ENCODE data around the gene PRKCB.
"Not testable (repeated sequence)": the region's sequence is repeated elsewhere in the genome, so short reads cannot be mapped to it uniquely, and the experiment has no call there.

The PRKCB gene

DNA sequence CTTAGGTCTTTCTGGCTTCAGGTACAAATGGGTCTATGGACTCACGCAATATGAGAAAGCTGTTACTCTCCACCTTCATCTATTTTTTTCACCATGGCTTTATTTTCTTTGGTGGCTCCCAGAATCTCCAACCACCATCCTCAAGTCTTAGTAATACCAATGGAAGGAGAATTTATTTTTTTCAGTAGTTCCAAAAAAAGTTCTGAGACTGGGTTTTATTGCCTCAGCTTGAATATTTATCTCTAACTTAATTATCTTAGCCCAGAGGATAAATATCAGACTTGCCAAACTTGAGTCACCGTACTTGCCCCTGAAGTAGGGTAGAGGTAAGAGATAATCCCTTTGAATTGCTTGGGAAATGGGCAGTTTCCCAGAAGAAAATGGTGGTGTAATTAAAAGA lies 397.2 kb downstream of the PRKCB start:
- H3K9me2 ChIP-seq (replicated peaks; ENCODE audit: control insufficient read depth, low read length), result no peaks in the 10 kb centered on the region
- no peaks in the 10 kb centered on the region; the same call in 1 of the 2 replicates for H3K27me3 ChIP-seq (ENCODE audit: control insufficient read depth, low read length)
- no peaks in the 10 kb centered on the region for H3K9me3 ChIP-seq (ENCODE audit: control insufficient read depth, insufficient read depth, low read length)
- no peak overlapping the region for H3K27ac ChIP-seq (ENCODE audit: low read depth, low read length)
- no peak overlapping the region for H3K4me2 ChIP-seq (ENCODE audit: low read length)
- no peak for TF ChIP-seq CTCF (IDR thresholded peaks at IDR 0.05; ENCODE audit: low read depth, low read length, poor library complexity, severe bottlenecking)
- TF ChIP-seq EZH2phosphoT487 (IDR thresholded peaks at IDR 0.05; ENCODE audit: borderline replicate concordance, low read length), result no peak
- H3K4me1 ChIP-seq (ENCODE audit: control insufficient read depth, low read length), result no peaks in the 10 kb centered on the region
- H3F3A ChIP-seq (ENCODE audit: control insufficient read depth, insufficient read depth), result no peaks in the 10 kb centered on the region
- no peaks in the 10 kb centered on the region for H3K79me2 ChIP-seq (ENCODE audit: control insufficient read depth, low read length)
- H3K36me3 ChIP-seq (ENCODE audit: control insufficient read depth, low read length), result no peaks in the 10 kb centered on the region
- no peak overlapping the region for H3K4me3 ChIP-seq (ENCODE audit: low read length)
- no peaks in the 10 kb centered on the region for H4K20me1 ChIP-seq (ENCODE audit: control insufficient read depth, insufficient read depth, low read depth, low read length)

DNA sequence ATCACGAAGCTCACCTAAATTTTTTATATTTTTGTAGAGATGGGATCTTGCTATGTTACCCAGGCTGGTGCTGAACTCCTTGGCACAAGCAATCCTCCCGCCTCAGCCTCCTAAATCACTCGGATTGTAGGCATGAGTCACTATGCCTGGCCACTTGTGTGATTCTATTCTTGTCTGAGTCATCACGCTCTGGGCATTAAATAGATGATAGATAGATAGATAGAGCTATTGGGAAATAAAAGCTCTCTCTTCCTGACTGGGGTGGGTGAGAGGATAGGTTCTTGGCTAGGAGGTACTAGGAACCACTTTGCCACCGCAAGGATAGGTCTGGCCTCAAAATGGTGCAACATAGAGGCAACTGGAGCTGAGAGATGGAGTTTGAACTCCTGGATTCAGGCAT lies 399.0 kb downstream of the PRKCB start:
- no peaks in the 10 kb centered on the region for H3K9me3 ChIP-seq (ENCODE audit: control insufficient read depth, insufficient read depth, low read length)
- H3F3A ChIP-seq (ENCODE audit: control insufficient read depth, insufficient read depth), result no peaks in the 10 kb centered on the region
- no peaks in the 10 kb centered on the region for H3K79me2 ChIP-seq (ENCODE audit: control insufficient read depth, low read length)
- H3K9me2 ChIP-seq (replicated peaks; ENCODE audit: control insufficient read depth, low read length), result no peaks in the 10 kb centered on the region
- H3K36me3 ChIP-seq (ENCODE audit: control insufficient read depth, low read length), result no peaks in the 10 kb centered on the region
- no peaks in the 10 kb centered on the region for H4K20me1 ChIP-seq (ENCODE audit: control insufficient read depth, insufficient read depth, low read depth, low read length)
- H3K27ac ChIP-seq (ENCODE audit: low read depth, low read length), result no peak overlapping the region
- no peaks in the 10 kb centered on the region for H3K4me1 ChIP-seq (ENCODE audit: control insufficient read depth, low read length)
- TF ChIP-seq CTCF (IDR thresholded peaks at IDR 0.05; ENCODE audit: low read depth, low read length, poor library complexity, severe bottlenecking) (no peak), EZH2phosphoT487 (IDR thresholded peaks at IDR 0.05; ENCODE audit: borderline replicate concordance, low read length) (no peak)
- H3K4me3 ChIP-seq (ENCODE audit: low read length), result no peak overlapping the region
- no peaks in the 10 kb centered on the region; the same call in 1 of the 2 replicates for H3K27me3 ChIP-seq (ENCODE audit: control insufficient read depth, low read length)
- H3K4me2 ChIP-seq (ENCODE audit: low read length), result no peak overlapping the region

GRCh38 chr16:24235806-24236205 lies 400.0 kb downstream of the PRKCB start:
- no peaks in the 10 kb centered on the region for H3K9me2 ChIP-seq (replicated peaks; ENCODE audit: control insufficient read depth, low read length)
- no peak for TF ChIP-seq EZH2phosphoT487 (IDR thresholded peaks at IDR 0.05; ENCODE audit: borderline replicate concordance, low read length)
- no peak for TF ChIP-seq CTCF (IDR thresholded peaks at IDR 0.05; ENCODE audit: low read depth, low read length, poor library complexity, severe bottlenecking)
- H3K4me2 ChIP-seq (ENCODE audit: low read length), result no peak overlapping the region
- H4K20me1 ChIP-seq (ENCODE audit: control insufficient read depth, insufficient read depth, low read depth, low read length), result no peaks in the 10 kb centered on the region
- H3K9me3 ChIP-seq (ENCODE audit: control insufficient read depth, insufficient read depth, low read length), result no peaks in the 10 kb centered on the region
- H3K27me3 ChIP-seq (ENCODE audit: control insufficient read depth, low read length), result no peaks in the 10 kb centered on the region; the same call in 1 of the 2 replicates
- H3F3A ChIP-seq (ENCODE audit: control insufficient read depth, insufficient read depth), result no peaks in the 10 kb centered on the region
- no peaks in the 10 kb centered on the region for H3K36me3 ChIP-seq (ENCODE audit: control insufficient read depth, low read length)
- no peaks in the 10 kb centered on the region for H3K79me2 ChIP-seq (ENCODE audit: control insufficient read depth, low read length)
- no peaks in the 10 kb centered on the region for H3K4me1 ChIP-seq (ENCODE audit: control insufficient read depth, low read length)
- H3K27ac ChIP-seq (ENCODE audit: low read depth, low read length), result no peak overlapping the region
- H3K4me3 ChIP-seq (ENCODE audit: low read length), result no peak overlapping the region

DNA sequence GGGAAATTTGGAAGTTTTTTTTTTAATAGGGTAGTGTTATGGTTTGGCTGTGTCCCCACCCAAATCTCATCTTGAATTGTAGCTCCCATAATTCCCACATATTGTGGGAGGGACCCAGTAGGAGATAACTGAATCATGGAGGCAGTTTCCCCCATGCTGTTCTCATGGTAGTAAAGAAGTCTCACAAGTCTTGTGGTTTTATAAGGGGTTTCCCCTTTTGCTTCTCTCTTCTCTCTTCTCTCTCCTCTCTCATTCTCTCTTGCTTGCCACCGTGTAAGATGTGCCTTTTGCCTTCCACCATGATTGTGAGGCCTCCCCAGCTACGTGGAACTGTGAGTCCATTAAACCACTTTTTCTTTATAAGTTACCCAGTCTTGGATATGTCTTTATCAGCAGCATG lies 403.1 kb downstream of the PRKCB start:
- not testable (repeated sequence) for H4K20me1 ChIP-seq (ENCODE audit: control insufficient read depth, insufficient read depth, low read depth, low read length); H3K27ac ChIP-seq (ENCODE audit: low read depth, low read length); H3K4me3 ChIP-seq (ENCODE audit: low read length); H3K4me1 ChIP-seq (ENCODE audit: control insufficient read depth, low read length); H3K36me3 ChIP-seq (ENCODE audit: control insufficient read depth, low read length); H3K9me2 ChIP-seq (replicated peaks; ENCODE audit: control insufficient read depth, low read length); H3K79me2 ChIP-seq (ENCODE audit: control insufficient read depth, low read length); H3K27me3 ChIP-seq (ENCODE audit: control insufficient read depth, low read length); H3K4me2 ChIP-seq (ENCODE audit: low read length); H3K9me3 ChIP-seq (ENCODE audit: control insufficient read depth, insufficient read depth, low read length); H3F3A ChIP-seq (ENCODE audit: control insufficient read depth, insufficient read depth)
